Measurements from ENCODE around the gene TRIM72.

DNA sequence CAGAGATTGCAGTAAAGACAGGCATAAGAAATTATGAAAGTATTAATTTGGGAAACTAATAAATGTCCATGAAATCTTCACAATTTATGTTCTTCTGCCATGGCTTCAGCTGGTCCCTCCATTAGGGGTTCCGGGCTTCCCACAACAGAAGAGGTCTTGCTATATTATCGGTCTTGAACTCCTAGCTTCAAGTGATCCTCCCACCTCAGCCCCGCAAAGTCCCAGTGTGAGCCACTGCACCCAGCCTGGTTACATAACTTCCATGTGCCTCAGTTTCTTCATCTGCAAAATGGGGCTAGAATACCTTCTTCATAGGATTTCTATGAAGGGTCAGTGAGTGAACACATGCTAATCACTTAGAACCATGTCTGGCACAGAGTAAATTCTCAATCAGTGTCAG lies 32.4 kb downstream of the TRIM72 start:
- no peak for TF ChIP-seq POLR2A (IDR thresholded peaks at IDR 0.05)
- TF ChIP-seq, protein P1, sequence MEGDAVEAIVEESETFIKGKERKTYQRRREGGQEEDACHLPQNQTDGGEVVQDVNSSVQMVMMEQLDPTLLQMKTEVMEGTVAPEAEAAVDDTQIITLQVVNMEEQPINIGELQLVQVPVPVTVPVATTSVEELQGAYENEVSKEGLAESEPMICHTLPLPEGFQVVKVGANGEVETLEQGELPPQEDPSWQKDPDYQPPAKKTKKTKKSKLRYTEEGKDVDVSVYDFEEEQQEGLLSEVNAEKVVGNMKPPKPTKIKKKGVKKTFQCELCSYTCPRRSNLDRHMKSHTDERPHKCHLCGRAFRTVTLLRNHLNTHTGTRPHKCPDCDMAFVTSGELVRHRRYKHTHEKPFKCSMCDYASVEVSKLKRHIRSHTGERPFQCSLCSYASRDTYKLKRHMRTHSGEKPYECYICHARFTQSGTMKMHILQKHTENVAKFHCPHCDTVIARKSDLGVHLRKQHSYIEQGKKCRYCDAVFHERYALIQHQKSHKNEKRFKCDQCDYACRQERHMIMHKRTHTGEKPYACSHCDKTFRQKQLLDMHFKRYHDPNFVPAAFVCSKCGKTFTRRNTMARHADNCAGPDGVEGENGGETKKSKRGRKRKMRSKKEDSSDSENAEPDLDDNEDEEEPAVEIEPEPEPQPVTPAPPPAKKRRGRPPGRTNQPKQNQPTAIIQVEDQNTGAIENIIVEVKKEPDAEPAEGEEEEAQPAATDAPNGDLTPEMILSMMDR (IDR thresholded peaks at IDR 0.05), result no peak

All from Peyer's patch (tissue), 4 donors.